Astrocyte (in vitro differentiated cells and primary cell): Measurements from ENCODE around the gene PPP3CA. TPM values are rescaled to one million over a fixed set of nuclear protein-coding genes. Genes with fewer than 3 reads are reported as not detected.

Experiments
- DNase-seq: peaks from one replicate; pipeline ENCODE4 v3.0.0-alpha.2; 2010; ENCODE audit warnings: low read depth
- FAIRE-seq: peaks from 2 replicates; lab custom pipeline; 2011; peaks lifted over from hg19 to GRCh38; lab: Jason Lieb, UNC
- H2AFZ ChIP-seq: 2 replicates; pipeline ENCODE4 v1.6.0; 2012; ENCODE audit warnings: low read depth, low read length, inconsistent platforms
- H3K27ac ChIP-seq: 2 replicates; pipeline ENCODE4 v1.5.1; 2011; ENCODE audit warnings: low read depth, low read length, inconsistent platforms
- H3K27me3 ChIP-seq: 2 replicates; pipeline ENCODE4 v1.6.0; 2011; ENCODE audit warnings: low read length, inconsistent platforms; ENCODE audit not compliant: insufficient read depth
- H3K36me3 ChIP-seq: 2 replicates; pipeline ENCODE4 v1.5.1; 2011; ENCODE audit warnings: low read length, inconsistent platforms; ENCODE audit not compliant: insufficient read depth
- H3K4me1 ChIP-seq: 2 replicates; pipeline ENCODE4 v1.5.1; 2011; ENCODE audit warnings: low read length, inconsistent platforms; ENCODE audit not compliant: insufficient read depth
- H3K4me2 ChIP-seq: 2 replicates; pipeline ENCODE4 v1.6.0; 2012; ENCODE audit warnings: low read length, inconsistent platforms
- H3K4me3 ChIP-seq: 2 replicates; pipeline ENCODE4 v1.5.1; 2011; ENCODE audit warnings: low read depth, mild to moderate bottlenecking, low read length, inconsistent platforms; ENCODE audit not compliant: insufficient read depth
- H3K79me2 ChIP-seq: 2 replicates; pipeline ENCODE4 v1.6.0; 2012; ENCODE audit warnings: mild to moderate bottlenecking, low read length, inconsistent platforms; ENCODE audit not compliant: insufficient read depth
- H3K9ac ChIP-seq: 2 replicates; pipeline ENCODE4 v1.6.0; 2012; ENCODE audit warnings: mild to moderate bottlenecking, low read length, inconsistent platforms
- H3K9me3 ChIP-seq: 2 replicates; pipeline ENCODE4 v1.5.1; 2012; ENCODE audit warnings: low read depth, mild to moderate bottlenecking, low read length, inconsistent platforms; ENCODE audit not compliant: insufficient read depth
- H4K20me1 ChIP-seq: 2 replicates; pipeline ENCODE4 v1.6.0; 2012; ENCODE audit warnings: low read length, inconsistent platforms; ENCODE audit not compliant: insufficient read depth
- H3K27ac Mint-ChIP-seq: one replicate; pipeline ENCODE4 v1.8.0; 2021; ENCODE audit warnings: mild to moderate bottlenecking, mixed read lengths; ENCODE audit not compliant: unreplicated experiment
- H3K27me3 Mint-ChIP-seq: one replicate; pipeline ENCODE4 v1.8.0; 2021; ENCODE audit warnings: low read depth, mixed read lengths; ENCODE audit not compliant: unreplicated experiment
- H3K36me3 Mint-ChIP-seq: one replicate; pipeline ENCODE4 v1.8.0; 2021; ENCODE audit warnings: low read depth, mixed read lengths; ENCODE audit not compliant: unreplicated experiment
- H3K4me1 Mint-ChIP-seq: one replicate; pipeline ENCODE4 v1.8.0; 2021; ENCODE audit warnings: low read depth, mixed read lengths; ENCODE audit not compliant: unreplicated experiment
- H3K4me3 Mint-ChIP-seq: one replicate; pipeline ENCODE4 v1.8.0; 2021; ENCODE audit warnings: mild to moderate bottlenecking, moderate library complexity, mixed read lengths; ENCODE audit not compliant: unreplicated experiment
- H3K9me3 Mint-ChIP-seq: one replicate; pipeline ENCODE4 v1.8.0; 2021; ENCODE audit warnings: mild to moderate bottlenecking, mixed read lengths; ENCODE audit not compliant: unreplicated experiment
- CTCF ChIP-seq: IDR thresholded peaks from 2 replicates; pipeline ENCODE4 v1.5.1; 2011; ENCODE audit warnings: low read depth, mild to moderate bottlenecking, inconsistent platforms, low read length, moderate library complexity; ENCODE audit not compliant: insufficient read depth
- EZH2 ChIP-seq: IDR thresholded peaks from 2 replicates; pipeline ENCODE4 v1.6.1; 2012; ENCODE audit warnings: mild to moderate bottlenecking, low read length, inconsistent platforms; ENCODE audit not compliant: insufficient read depth
- total RNA-seq: library from RNA; stranded (reverse); gene quantifications from 2 replicates; pipeline ENCODE4 v1.2.1, GENCODE V29; 2021

PPP3CA gene
- total RNA-seq, 1 donor from 2014 or later = 101 TPM

DNA sequence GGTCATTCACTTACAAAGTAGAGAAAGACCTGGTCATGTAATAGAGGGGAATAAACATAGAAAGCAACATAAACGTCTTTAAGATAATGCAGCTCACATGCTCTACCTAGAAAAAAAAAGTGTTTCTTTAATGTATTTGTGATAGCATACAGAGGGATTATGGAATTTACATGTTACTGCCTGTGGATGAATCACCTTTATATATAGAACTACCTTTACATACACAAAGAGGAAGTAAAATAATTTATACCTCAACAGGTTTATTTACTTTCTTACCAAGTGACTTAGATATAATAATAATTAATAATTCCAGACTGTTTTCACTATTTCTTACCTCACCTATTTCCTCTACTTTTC lies 81.5 kb downstream of the PPP3CA start:
- H3K4me2 ChIP-seq = no peak overlapping the region
- no peaks in the 10 kb centered on the region for H3K36me3 ChIP-seq
- H3K27ac Mint-ChIP-seq = no peak overlapping the region
- no peaks in the 10 kb centered on the region for H3K9me3 ChIP-seq
- H3K9me3 Mint-ChIP-seq = no peaks in the 10 kb centered on the region
- FAIRE-seq (peak; percentile 43), DNase-seq (no peak)
- H3K4me1 Mint-ChIP-seq = peaks cover 8% of the 10 kb centered on the region
- H3K4me3 ChIP-seq = no peak overlapping the region
- no peaks in the 10 kb centered on the region for H3K27me3 ChIP-seq
- H3K27me3 Mint-ChIP-seq = no peaks in the 10 kb centered on the region
- no peak overlapping the region for H3K27ac ChIP-seq
- no peak overlapping the region for H2AFZ ChIP-seq
- H3K79me2 ChIP-seq = peaks cover 92% of the 10 kb centered on the region
- H4K20me1 ChIP-seq = peaks cover 85% of the 10 kb centered on the region
- no peaks in the 10 kb centered on the region for H3K36me3 Mint-ChIP-seq
- no peak overlapping the region for H3K4me3 Mint-ChIP-seq
- no peak for TF ChIP-seq EZH2
- no peak for TF ChIP-seq CTCF
- no peak overlapping the region for H3K9ac ChIP-seq
- peaks cover 3% of the 10 kb centered on the region for H3K4me1 ChIP-seq

DNA sequence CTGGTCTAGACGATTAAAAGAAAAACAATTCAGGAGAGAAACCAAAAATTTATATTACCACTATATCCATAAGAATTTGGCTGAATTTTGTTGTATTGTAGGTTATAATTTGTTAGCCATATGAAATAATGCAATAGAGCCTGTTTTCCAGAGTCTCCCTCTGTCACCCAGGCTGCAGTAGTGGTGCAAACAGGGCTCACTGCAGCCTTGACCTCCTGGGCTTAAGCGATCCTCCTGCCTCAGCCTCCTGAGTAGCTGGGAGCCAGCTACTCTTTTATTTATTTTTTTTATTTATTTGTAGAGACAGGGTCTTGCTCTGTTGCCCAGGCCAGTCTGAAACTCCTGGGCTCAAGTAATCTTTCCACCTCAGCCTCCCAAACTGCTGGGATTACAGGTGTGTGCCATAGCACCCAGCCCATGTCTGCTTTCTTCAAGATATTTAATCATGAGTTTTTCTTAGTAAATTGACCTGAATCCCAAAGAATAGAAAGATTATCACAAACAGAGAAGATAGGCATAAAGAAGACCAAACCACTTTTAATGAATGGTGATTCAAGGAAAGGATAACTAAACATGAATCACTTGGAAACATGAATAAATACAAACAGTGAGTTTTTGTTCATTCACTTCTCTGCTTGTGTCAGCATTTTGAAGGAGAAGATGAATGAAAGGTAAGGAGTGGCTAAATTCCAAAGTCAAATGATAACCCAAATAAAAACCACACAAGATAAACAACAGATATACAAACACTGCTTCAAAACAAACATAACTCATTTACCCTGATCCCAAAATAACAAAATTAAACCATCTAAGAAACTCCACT lies 82.1 kb downstream of the PPP3CA start:
- no peak overlapping the region for H3K27ac ChIP-seq
- Mint-ChIP-seq H3K4me3 (no peak overlapping the region), H3K4me1 (peaks cover 11% of the 10 kb centered on the region), H3K27ac (no peak overlapping the region), H3K9me3 (no peaks in the 10 kb centered on the region), H3K27me3 (no peaks in the 10 kb centered on the region), H3K36me3 (no peaks in the 10 kb centered on the region)
- no peaks in the 10 kb centered on the region for H3K9me3 ChIP-seq
- H3K4me1 ChIP-seq = peaks cover 3% of the 10 kb centered on the region
- H3K9ac ChIP-seq = no peak overlapping the region
- no peaks in the 10 kb centered on the region for H3K27me3 ChIP-seq
- H2AFZ ChIP-seq = no peak overlapping the region
- H3K79me2 ChIP-seq = peaks cover 91% of the 10 kb centered on the region
- no peak overlapping the region for H3K4me3 ChIP-seq
- TF ChIP-seq EZH2 (no peak), CTCF (no peak)
- FAIRE-seq (no peak), DNase-seq (no peak)
- peaks cover 87% of the 10 kb centered on the region for H4K20me1 ChIP-seq
- H3K4me2 ChIP-seq = no peak overlapping the region
- no peaks in the 10 kb centered on the region for H3K36me3 ChIP-seq

DNA sequence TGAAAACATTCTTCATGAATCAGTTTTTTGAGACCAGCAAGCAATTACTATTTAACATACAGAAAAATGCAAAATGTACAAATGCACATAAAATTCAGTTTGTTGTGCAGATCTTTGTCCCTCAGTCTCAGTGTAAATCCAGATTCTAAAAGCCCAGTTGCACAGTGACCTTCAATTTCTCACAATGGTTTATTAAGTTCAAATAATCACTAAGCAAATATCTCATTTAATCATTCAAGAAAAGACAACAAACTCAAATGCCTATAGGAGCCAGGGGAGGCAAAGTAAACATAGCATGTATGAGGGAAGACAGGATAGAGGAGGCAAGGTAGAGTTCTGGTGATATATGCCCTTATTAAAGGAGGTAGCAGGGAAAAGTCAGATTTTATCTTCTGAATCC lies 82.8 kb downstream of the PPP3CA start:
- FAIRE-seq = no peak
- peaks cover 87% of the 10 kb centered on the region for H4K20me1 ChIP-seq

More for the DNA sequence above, 82.8 kb downstream of the PPP3CA start:
- Histone ChIP-seq H3K79me2 (peaks cover 90% of the 10 kb centered on the region), H3K27me3 (no peaks in the 10 kb centered on the region), H3K9me3 (no peaks in the 10 kb centered on the region), H3K4me2 (no peak overlapping the region), H2AFZ (no peak overlapping the region), H3K4me1 (peaks cover 6% of the 10 kb centered on the region), H3K36me3 (no peaks in the 10 kb centered on the region), H3K4me3 (no peak overlapping the region), H3K9ac (no peak overlapping the region), H3K27ac (no peak overlapping the region)
- no peak overlapping the region for H3K4me3 Mint-ChIP-seq
- peaks cover 17% of the 10 kb centered on the region for H3K4me1 Mint-ChIP-seq
- TF ChIP-seq EZH2 (no peak), CTCF (no peak)
- H3K27ac Mint-ChIP-seq = no peak overlapping the region
- no peaks in the 10 kb centered on the region for H3K36me3 Mint-ChIP-seq
- H3K27me3 Mint-ChIP-seq = no peaks in the 10 kb centered on the region
- no peak for DNase-seq
- H3K9me3 Mint-ChIP-seq = no peaks in the 10 kb centered on the region
